Hippocampal formation (tissue), 2 donors: ENCODE measurements around the gene EPS8.
"Not testable (repeated sequence)": the region's sequence is repeated elsewhere in the genome, so short reads cannot be mapped to it uniquely, and the experiment has no call there.

Experiments
- DNase-seq, 2 donors: peaks; one replicate each; lab custom pipeline; 2025; lab: John Stamatoyannopoulos, UW

Gene EPS8

DNA sequence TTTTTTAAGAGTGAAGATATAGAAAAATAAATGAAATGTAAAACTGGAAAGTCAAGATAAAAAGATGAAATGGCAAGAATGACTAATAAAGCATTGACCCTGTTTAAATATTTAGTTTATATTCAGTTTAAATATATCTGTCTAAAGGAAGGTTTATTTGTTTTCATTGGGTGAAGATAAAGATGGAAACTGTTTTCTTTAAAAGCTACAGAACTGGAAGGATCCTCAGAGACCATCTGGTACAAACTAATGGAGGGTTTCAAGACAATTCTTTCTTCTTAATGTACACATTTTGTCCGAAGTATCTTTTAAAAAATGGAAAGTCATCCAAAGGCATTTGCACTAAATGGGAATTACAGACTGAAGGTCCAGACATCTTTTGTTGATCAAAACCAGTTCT lies 142.6 kb downstream of the EPS8 start:
- no peak for DNase-seq

DNA sequence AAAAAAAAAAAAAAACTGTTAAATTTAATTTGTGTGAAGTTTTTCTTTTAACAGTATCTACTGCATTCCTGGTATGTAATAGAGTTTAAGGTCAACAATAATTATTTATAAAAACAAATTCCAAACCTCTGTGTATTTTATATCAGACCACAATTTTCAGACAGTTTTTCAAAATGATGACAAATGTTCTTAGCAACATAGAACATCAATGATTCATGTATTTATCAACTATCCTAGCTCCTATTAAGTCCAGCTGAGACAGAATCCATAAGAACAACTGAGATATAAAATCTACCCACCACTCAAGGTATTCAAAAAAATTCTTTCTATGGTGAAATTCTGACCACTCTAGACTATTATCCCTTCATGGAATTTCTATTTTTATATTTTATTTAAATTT lies 144.5 kb downstream of the EPS8 start:
- no peak for DNase-seq

DNA sequence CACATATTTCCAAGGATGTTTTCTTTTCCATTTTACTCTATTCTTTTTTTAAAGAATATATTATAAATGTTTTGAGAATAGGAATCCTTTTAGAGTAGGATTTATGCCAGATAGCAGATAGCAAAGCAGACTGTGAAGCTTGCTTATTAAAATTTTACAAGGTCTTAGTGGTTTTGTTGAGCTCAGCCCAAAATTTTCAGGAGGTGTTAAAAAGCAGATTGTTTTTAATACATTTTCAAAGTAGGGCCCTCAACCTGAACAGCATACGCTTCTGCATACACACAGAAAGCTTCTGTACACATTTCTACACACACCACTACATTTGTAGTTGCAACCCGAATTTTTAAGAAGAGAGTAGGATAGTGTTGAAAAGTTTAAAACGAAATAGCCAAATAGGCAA lies 151.0 kb downstream of the EPS8 start:
- DNase-seq, result no peak

DNA sequence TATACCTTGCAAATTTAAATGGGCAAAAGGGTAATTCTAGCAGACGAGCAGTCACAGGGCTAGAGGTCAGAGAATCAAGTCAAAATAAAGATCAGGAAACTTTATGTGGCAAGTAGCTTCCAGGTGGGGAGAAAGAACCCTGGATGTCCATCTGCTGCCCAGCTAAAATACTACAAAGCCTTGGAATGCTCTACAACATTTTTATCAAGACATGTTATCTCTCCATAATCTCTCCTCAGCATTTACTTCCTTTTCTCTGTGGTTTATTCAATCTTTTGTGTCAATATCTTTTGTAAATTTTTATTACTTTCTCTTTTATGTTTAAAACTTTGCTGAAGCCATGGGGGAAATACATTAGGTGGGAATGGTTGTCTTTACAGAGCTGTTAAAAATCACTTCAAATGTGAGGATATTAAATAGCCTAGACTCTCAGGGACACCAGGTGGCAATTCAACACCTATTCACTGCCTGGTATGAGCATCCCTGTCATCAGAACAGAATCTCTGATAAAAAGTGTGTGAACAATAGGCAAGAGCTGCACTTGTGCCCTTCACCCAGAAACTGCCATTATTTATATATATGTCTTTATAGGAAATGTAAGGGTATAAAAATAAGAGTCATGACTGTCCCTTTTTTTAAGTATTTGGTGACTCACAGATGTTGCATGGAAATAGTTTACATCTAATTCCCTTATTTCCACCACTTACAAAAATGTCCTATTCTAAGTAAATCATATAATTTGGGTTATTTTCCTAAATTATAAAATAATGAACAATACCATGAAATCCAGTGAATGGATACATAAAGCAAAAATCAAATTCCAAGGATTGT lies 152.9 kb downstream of the EPS8 start:
- DNase-seq, result no peak

DNA sequence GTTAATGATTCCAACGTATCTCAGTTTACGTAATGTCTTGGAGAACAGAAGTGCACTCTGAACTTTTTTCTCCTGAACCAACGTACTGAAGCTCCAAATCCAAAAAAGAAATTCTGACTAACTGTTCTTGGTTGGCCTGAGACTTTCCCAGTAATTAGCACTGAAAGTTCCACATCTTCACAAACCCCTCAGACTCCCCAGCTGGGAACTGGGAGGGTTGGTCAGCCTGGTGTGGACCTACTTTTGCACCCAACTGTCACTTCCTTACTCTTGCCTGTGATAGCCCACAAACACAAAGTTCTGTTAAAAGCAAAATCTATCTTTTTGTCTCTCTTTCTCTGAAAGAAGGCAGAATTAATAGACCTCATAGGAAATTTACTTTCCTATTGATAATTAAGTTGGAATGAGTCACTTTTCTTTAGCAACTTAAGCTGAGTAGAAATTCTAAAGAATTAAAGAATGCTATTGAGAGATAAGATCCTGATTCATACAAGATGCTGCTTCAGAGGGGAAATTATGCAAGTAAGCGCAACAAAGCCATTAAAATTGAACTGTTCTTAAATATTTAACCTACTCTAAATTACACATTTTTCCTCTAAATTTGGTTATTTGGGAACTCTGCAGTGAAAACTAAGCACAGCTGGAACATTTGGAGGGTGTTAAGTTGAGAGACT lies 155.0 kb downstream of the EPS8 start:
- DNase-seq, result no peak

DNA sequence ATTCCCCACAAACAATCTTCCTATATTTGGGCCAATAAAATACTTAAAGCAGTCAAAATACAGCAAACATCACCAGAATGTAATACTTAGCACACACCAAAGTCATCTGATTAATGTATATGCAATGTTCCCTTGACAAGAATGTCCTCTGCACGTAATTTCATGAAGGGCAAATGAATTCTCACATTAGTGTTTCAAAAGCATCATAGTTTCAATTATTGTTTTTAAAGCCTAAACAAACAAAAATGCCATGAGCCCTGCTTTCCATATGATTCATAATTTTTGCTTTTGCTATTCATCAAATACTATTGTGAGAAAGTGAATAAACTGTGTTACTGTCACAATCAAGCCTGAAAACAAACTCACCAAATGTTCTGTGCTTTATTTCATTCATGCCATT lies 156.0 kb downstream of the EPS8 start:
- no peak for DNase-seq

DNA sequence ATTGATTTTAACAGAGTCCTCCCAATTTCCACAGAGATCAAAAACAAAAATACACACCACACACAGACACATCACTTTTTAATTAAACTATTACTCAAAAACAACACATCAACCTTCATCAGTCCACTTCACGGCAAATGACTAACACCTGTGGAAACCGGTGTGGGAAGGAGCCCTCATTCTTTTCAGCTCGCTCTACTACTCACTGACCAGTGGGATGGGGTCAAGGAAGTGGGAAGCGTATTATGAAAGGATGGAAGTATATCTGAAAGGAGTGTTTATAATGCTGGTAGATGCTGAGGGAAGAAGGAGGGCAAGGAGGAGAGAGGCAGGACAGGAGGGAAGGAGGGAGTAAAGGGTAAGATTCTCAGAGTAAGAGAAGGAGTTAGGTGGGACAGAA lies 156.5 kb downstream of the EPS8 start:
- no peak for DNase-seq

DNA sequence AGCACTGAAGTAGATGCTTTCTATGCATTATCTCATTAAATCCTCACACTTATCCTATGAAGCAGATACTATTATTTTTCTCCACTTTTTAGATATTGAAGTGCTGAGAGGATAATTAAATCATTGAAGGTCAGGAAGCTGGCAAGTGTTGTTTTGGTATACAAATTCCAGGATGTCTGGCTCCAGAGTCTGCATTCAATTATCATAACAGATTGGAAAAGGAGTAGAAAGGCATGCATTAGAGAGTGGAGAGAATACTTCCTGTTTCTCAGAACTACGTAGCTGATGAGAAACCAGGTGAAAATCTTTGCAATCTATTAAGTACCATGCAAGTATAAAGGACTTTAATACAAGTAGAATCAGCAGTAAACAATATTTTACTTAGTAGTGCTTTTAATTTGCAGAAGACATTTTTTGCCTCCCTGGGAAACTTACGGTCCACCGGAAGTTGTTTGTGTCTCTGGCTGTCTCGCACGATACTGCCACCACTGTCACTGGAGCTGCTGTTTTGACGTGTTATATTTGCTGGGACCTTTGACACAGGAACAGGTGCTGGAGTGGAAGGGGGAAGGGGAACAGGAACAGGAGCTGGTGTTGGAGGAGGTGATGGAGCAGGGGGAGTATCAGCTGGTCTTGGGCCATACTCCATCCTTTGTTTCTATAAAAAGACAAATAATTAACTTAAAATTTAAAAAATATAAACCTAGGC lies 158.0 kb downstream of the EPS8 start:
- no peak for DNase-seq

DNA sequence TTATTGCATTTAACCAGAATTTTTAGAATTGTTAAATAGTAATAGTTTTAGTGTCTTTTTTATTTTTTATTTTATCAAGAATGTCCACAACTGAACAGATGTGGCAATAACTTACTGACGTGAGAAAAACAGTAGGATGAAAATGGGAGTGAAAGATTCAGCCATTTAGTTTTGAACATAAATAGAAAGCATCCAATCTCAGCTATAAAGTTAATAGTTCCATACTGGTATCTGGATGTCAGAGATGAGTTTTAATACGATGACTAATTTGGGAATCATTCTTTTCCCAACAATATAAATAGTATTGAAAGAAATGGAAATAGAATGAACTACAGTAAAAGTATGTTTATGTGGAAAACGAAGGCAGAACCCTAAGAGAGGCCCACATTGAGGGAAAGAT lies 159.4 kb downstream of the EPS8 start:
- no peak for DNase-seq

DNA sequence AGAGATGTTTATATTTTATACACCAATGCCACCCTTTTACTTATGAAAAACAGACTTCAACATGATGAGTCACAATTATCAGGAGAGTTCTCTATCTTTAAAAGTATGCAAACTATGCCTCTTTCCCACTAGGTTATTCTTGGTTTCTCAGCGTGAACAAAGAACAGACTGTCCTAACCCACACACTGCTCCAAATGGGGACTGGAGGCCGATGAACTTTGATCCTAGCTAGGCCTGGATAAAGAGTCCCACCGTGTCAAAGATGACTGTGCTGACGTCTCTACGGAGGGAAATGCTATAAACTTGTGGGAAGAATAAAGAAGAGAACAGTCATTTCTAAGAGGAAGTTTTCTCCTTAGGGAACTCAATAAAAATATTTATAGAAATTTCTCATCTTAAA lies 160.1 kb downstream of the EPS8 start:
- no peak for DNase-seq

DNA sequence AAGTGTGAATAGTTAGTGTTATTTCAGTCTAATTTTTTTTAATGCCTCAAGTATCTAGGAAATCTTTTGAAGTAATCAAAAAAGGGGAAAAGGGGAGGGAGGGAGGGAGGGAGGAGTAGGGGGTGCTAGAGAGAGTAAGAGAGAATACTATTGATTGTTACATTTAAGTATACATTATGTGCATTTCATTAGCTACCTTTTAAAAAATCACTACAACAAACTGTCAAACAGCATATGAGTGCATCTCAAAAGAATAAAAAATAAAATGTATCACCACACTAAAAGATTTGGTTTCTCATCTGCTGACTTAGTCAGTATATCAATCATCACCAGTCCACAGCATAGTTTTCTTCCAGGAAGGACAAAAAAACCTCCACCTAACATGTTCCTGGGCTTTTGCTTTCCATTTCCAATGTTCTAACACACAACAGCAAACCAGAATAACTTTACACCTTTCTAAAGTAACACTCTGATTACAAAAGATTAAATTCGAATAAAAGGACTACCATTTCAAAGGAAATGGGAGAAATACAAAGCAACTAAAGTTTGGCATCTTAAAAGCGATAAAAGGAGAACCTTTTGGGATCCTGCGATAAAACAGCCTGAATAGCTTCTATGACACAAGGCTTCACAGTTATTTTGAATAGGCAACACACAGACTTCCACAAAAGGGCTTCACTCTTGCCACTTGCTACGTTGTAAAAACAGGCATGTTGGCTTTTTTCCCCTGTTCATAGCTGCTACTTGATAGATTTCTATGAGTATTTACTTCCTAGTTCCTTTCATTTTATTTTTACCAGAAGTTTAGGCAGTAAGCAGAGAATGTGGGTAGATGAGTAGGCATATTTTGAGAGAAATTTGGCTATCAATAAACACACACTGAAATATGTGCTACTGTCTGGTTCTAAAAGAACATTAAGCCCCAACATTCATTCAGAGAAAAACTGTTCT lies 160.9 kb downstream of the EPS8 start:
- peak in 1 of 2 donors; percentile 22 for DNase-seq

DNA sequence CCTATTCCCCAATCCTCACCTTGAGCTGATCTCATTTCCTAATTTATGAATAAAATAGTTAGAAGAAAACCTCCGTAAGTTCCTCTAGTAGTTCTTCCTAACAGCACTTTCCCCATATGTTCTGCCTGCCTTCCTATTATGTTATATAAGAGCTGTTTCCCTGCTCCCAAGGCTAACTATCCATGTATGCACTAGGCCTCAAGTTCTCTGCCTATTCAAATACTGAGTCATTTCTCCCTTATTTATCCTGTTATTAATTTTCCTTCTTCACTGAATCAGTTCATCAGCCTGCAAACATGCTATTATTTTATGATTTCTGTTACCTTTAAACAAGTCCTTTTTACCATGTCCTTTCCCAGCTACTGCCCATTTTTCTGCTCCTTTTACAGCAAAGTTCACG lies 164.1 kb downstream of the EPS8 start:
- no peak for DNase-seq

DNA sequence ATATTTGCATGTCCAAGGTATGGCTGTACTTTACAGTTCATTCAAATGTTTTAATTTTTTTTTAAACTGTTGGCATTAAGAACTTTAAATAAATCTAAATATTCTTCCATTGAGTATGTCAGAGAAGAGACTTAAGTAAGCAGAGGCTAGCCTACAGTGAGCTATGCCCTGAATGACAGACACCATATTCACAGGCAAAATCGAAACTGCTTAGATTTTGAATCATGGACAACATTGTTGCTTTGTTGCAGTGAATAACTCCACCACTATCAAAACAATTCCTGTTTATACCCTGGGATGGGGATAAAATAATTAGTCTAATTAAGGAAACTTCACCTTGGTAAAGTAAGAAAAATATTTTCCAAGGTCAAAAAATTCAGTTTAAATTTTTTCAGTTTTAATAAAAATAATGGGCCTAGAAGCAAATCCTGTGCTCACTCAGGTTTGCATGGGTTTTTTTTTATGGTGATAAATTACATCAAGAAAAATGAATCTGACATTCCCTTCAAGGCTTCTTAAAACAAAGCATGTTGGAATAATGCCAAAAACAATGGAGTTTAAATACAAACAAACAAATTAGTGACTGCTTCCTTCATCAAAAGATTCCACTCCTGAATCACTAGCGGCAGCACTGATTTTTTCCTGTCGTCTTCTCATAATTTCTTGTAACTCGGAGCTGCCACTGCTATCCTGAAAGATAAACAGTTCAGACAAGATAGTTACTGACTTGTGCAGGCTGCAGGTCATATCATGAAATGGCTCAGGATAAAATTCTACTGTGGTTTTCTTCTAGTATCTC lies 168.2 kb downstream of the EPS8 start:
- no peak for DNase-seq

DNA sequence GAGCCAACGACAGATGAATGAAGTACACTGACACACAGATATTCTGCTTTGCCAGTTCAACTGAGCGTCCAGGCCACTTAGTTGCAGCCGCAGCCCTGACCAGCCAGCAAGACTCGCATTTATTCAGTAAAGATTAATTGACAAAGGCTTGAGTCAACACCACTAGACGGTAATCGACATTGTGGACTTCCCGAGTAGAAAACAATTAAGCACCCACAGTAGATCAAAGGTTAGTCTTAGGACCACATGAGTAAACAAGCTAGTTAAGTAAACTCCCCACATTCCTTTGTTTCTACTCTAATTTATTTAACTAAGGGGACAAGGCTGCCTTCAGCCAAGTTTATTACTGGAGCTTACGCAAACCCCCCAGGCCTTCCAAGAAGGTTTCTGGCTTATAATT lies 172.7 kb downstream of the EPS8 start:
- not testable (repeated sequence) for DNase-seq

DNA sequence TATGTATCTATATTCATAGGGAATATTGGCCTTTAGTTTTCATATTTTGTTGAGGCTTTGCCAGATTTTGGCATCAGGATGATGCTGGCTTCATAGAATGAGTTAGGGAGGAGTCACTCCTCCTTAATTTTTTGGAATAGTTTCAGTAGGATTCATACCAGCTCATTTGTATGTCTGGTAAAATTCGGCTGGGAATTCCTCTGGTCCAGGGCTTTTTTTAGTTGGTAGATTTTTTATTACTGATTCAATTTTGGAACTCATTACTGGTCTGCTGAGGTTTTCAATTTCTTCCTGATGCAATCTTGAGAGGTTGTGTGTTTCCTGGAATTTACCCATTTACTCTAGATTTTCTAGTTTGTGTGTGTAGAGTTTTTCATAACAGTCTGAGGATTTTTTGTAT lies 175.2 kb downstream of the EPS8 start:
- DNase-seq, result no peak

DNA sequence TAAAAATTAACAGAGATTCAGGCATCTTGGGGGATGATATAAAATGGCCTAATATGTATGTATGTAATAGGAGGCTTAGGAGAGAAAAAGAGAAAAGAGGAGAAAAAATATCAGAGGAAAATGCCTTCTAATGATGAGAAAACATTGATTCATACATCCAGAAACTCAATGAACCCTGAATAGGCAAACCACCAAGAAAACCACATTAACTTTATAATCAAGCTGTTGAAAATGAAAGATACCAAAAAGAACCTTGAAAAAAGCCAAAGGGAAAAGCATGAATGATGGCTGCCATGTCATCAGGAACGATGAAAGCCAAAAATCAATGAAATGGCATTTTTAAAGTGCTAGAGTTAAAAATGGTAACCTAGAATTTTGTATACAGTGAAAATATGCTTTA lies 180.2 kb downstream of the EPS8 start:
- no peak for DNase-seq

DNA sequence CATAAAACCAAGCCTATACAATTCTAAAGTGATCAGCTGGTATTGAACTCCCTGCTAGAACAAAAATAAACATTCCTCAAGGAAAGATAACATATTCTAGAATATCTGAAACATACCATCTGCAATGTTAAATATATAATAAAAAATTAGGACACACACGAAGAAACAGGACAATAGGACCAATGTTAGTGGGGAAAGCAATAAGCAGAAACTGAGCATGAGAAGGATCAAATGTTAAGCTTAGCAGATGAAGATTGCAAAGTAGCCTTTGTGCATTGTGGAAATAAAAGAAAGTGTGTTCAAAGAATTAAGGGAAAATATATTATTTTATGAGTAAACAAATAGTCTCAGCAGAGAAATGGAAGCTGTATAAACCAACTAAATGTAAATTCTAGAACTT lies 180.8 kb downstream of the EPS8 start:
- no peak for DNase-seq

DNA sequence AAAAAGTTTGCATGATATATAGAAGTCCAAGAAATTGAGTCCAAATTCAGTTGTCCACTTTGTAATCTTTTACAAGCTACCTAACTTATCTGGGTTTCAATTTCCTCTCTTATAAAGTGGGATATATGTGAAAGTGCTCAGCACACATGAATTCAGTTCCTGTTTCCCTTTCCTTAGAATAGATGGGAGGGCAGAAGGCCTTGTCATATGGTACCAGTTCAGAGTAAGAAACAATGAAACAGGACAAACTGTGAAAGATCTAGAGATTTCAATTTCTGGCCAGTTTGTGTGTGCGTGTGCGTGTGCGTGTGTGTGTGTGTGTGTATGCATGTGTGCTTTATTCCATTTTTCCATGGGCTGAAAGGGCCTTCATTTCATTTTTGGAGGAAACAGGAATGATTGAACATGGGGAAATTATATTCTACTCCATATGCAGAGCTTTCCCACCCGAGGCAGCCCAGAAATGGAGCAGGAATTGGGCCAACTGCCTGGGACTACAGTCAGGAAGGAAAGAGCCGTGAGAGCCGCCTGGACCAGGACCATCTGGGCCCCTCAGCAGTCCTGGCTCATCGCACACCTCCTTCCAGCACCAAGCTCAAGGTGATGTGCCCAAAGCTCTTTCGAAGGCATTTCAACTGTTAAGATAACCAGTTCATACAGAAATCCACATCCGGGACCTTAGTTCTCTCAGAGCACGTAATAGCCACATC lies 183.2 kb downstream of the EPS8 start:
- no peak for DNase-seq

DNA sequence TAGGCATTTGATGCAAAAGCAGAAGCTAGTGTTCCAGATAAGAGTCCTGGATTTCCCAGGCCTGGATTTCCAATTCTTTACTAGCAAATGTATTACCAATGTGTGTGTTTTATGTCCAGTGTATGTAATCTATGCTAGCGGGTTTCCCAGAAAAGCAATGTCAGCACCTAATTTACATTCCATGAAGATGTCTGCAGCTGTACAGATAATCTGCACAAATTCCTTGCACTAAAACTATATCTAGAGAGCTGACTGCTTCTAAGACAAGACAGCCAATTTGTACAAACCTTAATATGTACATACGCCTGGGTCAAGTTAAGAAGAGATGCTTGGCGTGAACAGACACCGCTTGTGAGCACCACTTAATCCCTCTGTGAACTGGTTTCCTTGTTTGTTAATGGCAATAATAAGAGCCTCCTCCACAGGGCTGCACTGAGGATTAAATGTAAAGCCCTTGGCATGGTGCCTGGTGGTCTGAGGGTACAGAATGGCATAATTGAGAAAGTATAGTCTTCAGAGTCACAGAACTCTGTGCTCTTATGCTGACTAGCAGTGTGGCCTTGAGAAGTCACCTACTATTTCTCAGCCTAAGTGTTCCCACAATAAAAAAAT lies 185.6 kb downstream of the EPS8 start:
- no peak for DNase-seq
